Immature natural killer cell (primary cell): ENCODE results near the gene SPAG8. TPM values are rescaled to one million over a fixed set of nuclear protein-coding genes. Genes with fewer than 3 reads are reported as not detected.
A peak's percentile ranks its signal among the peaks of the same experiment; 100 is the strongest.

Source experiments
- DNase-seq, 3 donors: peaks; one replicate each; pipeline ENCODE4 v3.0.0; 2022; ENCODE audit warnings: mixed read lengths in 1 of 3
- H3K27ac Mint-ChIP-seq, 6 donors: one replicate each; pipeline ENCODE4 v1.8.0; 2020; ENCODE audit warnings: mixed read lengths in 6 of 6, mild to moderate bottlenecking in 5 of 6, inconsistent platforms in 4 of 6, moderate library complexity in 3 of 6
- H3K27me3 Mint-ChIP-seq, 3 donors: one replicate each; pipeline ENCODE4 v1.8.0; 2020 to 2021; ENCODE audit warnings: low read depth in 3 of 3, mild to moderate bottlenecking in 3 of 3, mixed read lengths in 3 of 3, moderate library complexity in 3 of 3, inconsistent platforms in 1 of 3
- H3K36me3 Mint-ChIP-seq, 3 donors: one replicate each; pipeline ENCODE4 v1.8.0; 2020; ENCODE audit warnings: mixed read lengths in 3 of 3, inconsistent platforms in 2 of 3, mild to moderate bottlenecking in 2 of 3
- H3K4me1 Mint-ChIP-seq, 2 donors: one replicate each; pipeline ENCODE4 v1.8.0; 2020; ENCODE audit warnings: inconsistent platforms in 2 of 2, mild to moderate bottlenecking in 2 of 2, mixed read lengths in 2 of 2, moderate library complexity in 1 of 2
- H3K4me3 Mint-ChIP-seq, 5 donors: one replicate each; pipeline ENCODE4 v1.8.0; 2020; ENCODE audit warnings: mild to moderate bottlenecking in 5 of 5, mixed read lengths in 5 of 5, inconsistent platforms in 3 of 5, moderate library complexity in 3 of 5
- H3K9me3 Mint-ChIP-seq, 6 donors: one replicate each; pipeline ENCODE4 v1.8.0; 2020; ENCODE audit warnings: mild to moderate bottlenecking in 6 of 6, mixed read lengths in 6 of 6, inconsistent platforms in 4 of 6, moderate library complexity in 3 of 6
- polyA plus RNA-seq, 3 donors: library from polyadenylated mRNA; unstranded; fragments of 300-500 nt; fragmentation: Illumina TruSeq; gene quantifications; one replicate each; pipeline ENCODE4 v1.2.3, GENCODE V29; 2021

The SPAG8 gene
- polyA plus RNA-seq, 3 donors from 2014 or later, result 0.43 to 2.1 TPM; not detected in 1

DNA sequence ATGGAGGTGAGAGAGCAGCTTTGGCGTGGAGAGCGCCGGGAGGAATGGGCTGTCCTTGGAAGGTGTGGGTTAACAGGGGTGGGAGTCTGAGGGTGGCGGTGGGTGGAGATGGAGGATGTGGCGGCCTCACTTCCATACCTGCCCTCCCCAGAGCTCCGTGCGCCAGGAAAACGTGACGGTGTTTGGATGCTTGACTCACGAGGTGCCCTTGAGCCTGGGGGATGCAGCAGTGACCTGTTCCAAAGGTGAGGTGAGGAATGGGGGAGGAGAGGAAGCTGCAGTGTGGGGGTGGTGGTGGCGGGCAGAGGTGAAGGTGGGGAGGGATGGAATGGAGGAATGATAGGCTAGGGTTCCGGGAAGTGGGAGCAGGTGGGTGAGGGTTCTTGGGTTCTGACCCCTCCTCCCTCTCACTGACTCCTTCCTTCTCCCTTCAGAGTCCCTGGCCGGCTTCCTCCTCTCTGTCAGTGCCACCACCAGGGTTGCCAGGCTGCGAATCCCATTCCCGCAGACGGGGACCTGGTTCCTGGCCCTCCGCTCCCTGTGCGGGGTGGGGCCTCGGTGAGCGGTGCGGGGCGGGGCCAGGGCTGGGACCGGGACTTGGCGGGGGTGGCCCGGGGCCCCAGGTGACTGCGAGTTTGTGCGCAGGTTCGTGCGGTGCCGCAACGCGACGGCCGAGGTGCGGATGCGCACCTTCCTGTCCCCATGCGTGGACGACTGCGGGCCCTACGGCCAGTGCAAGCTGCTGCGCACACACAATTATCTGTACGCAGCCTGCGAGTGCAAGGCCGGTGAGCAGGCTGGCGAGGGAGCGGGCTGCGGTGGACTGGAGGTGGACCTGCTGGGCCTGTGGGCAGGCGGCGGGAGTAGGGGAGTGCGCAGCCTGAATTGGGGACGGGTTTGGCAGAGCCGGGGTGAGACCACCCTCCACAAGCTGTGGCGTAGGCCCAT is 34.0 kb upstream of the SPAG8 start:
- DNase-seq, result no peak
- H3K4me3 Mint-ChIP-seq, result no peak overlapping the region
- peaks cover 13 to 15% of the 10 kb centered on the region in 2 donors for H3K4me1 Mint-ChIP-seq

DNA sequence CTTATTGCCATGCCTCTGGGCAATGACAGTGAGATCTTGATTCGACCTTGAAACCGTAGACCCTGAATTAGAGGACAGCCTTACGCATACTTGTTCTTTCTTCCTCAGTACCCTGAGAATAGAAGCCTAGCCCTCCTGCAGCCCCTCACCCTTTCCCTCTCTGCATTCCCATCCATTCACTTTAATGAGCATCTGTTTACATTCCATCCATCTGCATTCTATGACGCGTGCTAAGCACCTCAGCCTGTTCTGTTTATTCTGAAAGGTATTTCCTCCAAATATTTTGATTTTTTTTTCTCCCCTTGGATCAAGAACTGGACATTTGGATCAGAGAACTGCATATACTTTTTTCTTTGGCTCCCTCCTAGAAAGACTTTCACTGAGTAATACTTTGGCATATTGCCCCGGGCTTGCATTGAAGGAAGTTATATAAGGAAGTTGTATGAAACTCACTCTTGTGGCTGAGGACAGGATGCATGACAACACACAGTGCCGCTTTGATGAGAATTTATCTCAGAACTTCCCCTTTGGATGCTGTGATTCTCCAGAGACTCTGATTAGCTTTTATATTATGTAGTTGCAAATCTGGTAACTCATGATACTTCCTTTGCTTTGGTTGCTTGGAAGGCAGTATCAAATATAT is 32.7 kb upstream of the SPAG8 start:
- no peak overlapping the region for H3K4me3 Mint-ChIP-seq
- H3K36me3 Mint-ChIP-seq, result peaks cover 4 to 15% (median 7%) of the 10 kb centered on the region in 3 donors
- no peaks in the 10 kb centered on the region for H3K9me3 Mint-ChIP-seq
- H3K27me3 Mint-ChIP-seq, result peaks cover 0 to 3% (median 1%) of the 10 kb centered on the region in 3 donors
- no peak for DNase-seq
- peak overlapping the region in 1 of 6 donors; percentile 12 for H3K27ac Mint-ChIP-seq
- H3K4me1 Mint-ChIP-seq, result peaks cover 13 to 15% of the 10 kb centered on the region in 2 donors

More for the DNA sequence above, 34.0 kb upstream of the SPAG8 start:
- peaks cover 0 to 3% (median 1%) of the 10 kb centered on the region in 3 donors for H3K27me3 Mint-ChIP-seq
- peaks cover 7 to 15% (median 9%) of the 10 kb centered on the region in 3 donors for H3K36me3 Mint-ChIP-seq
- no peak overlapping the region for H3K27ac Mint-ChIP-seq
- H3K9me3 Mint-ChIP-seq, result no peaks in the 10 kb centered on the region

- Mint-ChIP-seq H3K27ac (no peak overlapping the region), H3K36me3 (peaks cover 0 to 10% (median 5%) of the 10 kb centered on the region in 3 donors), H3K4me3 (no peak overlapping the region), H3K4me1 (peaks cover 13 to 15% of the 10 kb centered on the region in 2 donors), H3K27me3 (peaks cover 0 to 5% (median 1%) of the 10 kb centered on the region in 3 donors), H3K9me3 (no peaks in the 10 kb centered on the region)
- no peak for DNase-seq
These were observed 30.7 kb upstream of the SPAG8 start for GRCh38 chr9:35842795-35843194.

GRCh38 chr9:35842020-35842745 is 30.1 kb upstream of the SPAG8 start:
- H3K9me3 Mint-ChIP-seq, result no peaks in the 10 kb centered on the region

DNA sequence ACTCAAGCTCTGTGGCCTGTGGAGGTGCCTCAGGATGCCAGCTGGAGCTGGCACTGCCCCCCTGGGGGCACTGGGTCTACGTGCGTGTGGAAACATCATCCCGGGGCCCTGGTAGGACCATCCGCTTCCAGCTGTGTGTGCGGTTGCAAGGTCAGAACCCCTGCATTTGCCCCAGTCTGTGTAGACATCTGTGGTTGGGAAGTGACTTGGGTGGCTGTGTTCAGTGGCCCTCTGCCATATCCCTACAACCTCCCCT is 29.5 kb upstream of the SPAG8 start:
- no peak for DNase-seq
- H3K27ac Mint-ChIP-seq, result no peak overlapping the region
- no peaks in the 10 kb centered on the region for H3K36me3 Mint-ChIP-seq
- H3K9me3 Mint-ChIP-seq, result no peaks in the 10 kb centered on the region
- peaks cover 12 to 13% of the 10 kb centered on the region in 2 donors for H3K4me1 Mint-ChIP-seq
- peaks cover 0 to 5% (median 1%) of the 10 kb centered on the region in 3 donors for H3K27me3 Mint-ChIP-seq
- H3K4me3 Mint-ChIP-seq, result no peak overlapping the region

More at GRCh38 chr9:35842020-35842745, 30.1 kb upstream of the SPAG8 start:
- no peak for DNase-seq
- H3K4me1 Mint-ChIP-seq, result peaks cover 13 to 15% of the 10 kb centered on the region in 2 donors
- H3K27me3 Mint-ChIP-seq, result peaks cover 0 to 5% (median 1%) of the 10 kb centered on the region in 3 donors
- H3K36me3 Mint-ChIP-seq, result peaks cover 0 to 4% (median under 1%) of the 10 kb centered on the region in 3 donors
- no peak overlapping the region for H3K4me3 Mint-ChIP-seq
- H3K27ac Mint-ChIP-seq, result no peak overlapping the region

GRCh38 chr9:35840881-35841644 is 29.0 kb upstream of the SPAG8 start:
- H3K4me1 Mint-ChIP-seq, result peaks cover 12 to 13% of the 10 kb centered on the region in 2 donors
- DNase-seq, result no peak
- peaks cover 0 to 5% (median 1%) of the 10 kb centered on the region in 3 donors for H3K27me3 Mint-ChIP-seq
- no peak overlapping the region for H3K4me3 Mint-ChIP-seq
- no peaks in the 10 kb centered on the region for H3K9me3 Mint-ChIP-seq
- H3K27ac Mint-ChIP-seq, result no peak overlapping the region
- H3K36me3 Mint-ChIP-seq, result no peaks in the 10 kb centered on the region

GRCh38 chr9:35839926-35840325 is 27.9 kb upstream of the SPAG8 start:
- no peaks in the 10 kb centered on the region for H3K9me3 Mint-ChIP-seq
- H3K27ac Mint-ChIP-seq, result no peak overlapping the region
- DNase-seq, result no peak
- no peaks in the 10 kb centered on the region for H3K36me3 Mint-ChIP-seq
- H3K4me1 Mint-ChIP-seq, result peaks cover 4 to 6% of the 10 kb centered on the region in 2 donors
- peaks cover 0 to 10% (median 1%) of the 10 kb centered on the region in 3 donors for H3K27me3 Mint-ChIP-seq
- H3K4me3 Mint-ChIP-seq, result no peak overlapping the region

DNA sequence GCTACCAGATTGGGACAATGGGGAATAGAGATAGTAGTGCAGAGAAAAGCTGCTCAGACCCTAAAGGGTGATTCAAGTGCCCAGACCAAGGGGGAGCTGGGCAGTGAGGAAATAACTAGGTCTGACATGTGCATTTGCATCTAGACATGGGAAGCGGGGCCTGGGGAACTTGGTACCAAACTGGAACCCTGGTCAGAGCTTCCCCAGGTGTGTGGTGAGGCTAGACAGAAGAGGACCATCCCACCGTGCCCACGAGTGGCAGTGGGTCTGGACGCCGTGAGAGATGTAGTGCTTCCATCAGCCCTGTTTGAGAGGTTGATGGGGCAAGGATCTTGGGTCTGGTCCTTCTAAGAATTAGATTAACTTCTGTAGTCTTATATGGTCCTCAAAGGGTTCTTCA is 24.5 kb upstream of the SPAG8 start:
- no peak for DNase-seq
- peak overlapping the region in 1 of 6 donors; percentile 6 for H3K27ac Mint-ChIP-seq
- no peak overlapping the region for H3K4me3 Mint-ChIP-seq
- H3K27me3 Mint-ChIP-seq, result peaks cover 0 to 7% (median 3%) of the 10 kb centered on the region in 3 donors
- no peaks in the 10 kb centered on the region for H3K36me3 Mint-ChIP-seq
- no peaks in the 10 kb centered on the region for H3K4me1 Mint-ChIP-seq
- no peaks in the 10 kb centered on the region for H3K9me3 Mint-ChIP-seq

- Mint-ChIP-seq H3K36me3 (no peaks in the 10 kb centered on the region), H3K27me3 (peaks cover 0 to 7% (median 3%) of the 10 kb centered on the region in 3 donors), H3K9me3 (no peaks in the 10 kb centered on the region), H3K27ac (no peak overlapping the region), H3K4me3 (no peak overlapping the region), H3K4me1 (no peaks in the 10 kb centered on the region)
- no peak for DNase-seq
These were observed 23.7 kb upstream of the SPAG8 start for GRCh38 chr9:35835766-35836165.

DNA sequence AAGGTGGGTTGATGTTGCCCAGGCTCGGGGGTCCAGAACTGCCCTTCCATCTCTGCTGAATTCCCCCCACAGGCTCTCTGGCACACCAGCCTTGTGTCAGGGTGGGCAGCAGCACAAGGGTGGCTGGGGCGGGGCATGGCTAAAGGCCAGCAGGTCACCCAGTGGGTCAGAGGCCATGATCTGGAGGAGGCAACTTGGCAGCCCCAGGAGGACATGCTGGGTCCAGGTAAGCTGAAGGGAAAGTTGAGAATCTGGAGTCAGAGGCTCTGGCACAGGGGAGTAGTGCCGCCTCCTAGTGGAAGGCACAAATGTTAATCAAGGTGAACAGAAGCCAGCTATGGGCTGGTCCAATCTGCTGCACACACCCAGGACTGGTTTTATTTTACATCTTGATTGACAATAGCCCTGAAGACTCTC is 23.2 kb upstream of the SPAG8 start:
- Mint-ChIP-seq H3K27ac (no peak overlapping the region), H3K27me3 (peaks cover 0 to 7% (median 3%) of the 10 kb centered on the region in 3 donors)
- no peak for DNase-seq

GRCh38 chr9:35834260-35835215 is 22.5 kb upstream of the SPAG8 start:
- DNase-seq, result no peak
- peaks cover 4 to 9% of the 10 kb centered on the region in 2 donors for H3K4me1 Mint-ChIP-seq
- no peak overlapping the region for H3K27ac Mint-ChIP-seq
- no peaks in the 10 kb centered on the region for H3K9me3 Mint-ChIP-seq
- H3K36me3 Mint-ChIP-seq, result no peaks in the 10 kb centered on the region
- H3K27me3 Mint-ChIP-seq, result peaks cover 0 to 7% (median 3%) of the 10 kb centered on the region in 3 donors
- H3K4me3 Mint-ChIP-seq, result no peak overlapping the region

More for the DNA sequence above, 23.2 kb upstream of the SPAG8 start:
- Mint-ChIP-seq H3K4me1 (peaks cover 0 to 2% of the 10 kb centered on the region in 2 donors), H3K36me3 (no peaks in the 10 kb centered on the region), H3K9me3 (no peaks in the 10 kb centered on the region), H3K4me3 (no peak overlapping the region)

GRCh38 chr9:35832814-35833213 is 20.8 kb upstream of the SPAG8 start:
- Mint-ChIP-seq H3K36me3 (no peaks in the 10 kb centered on the region), H3K4me3 (no peak overlapping the region), H3K27me3 (peaks cover 3 to 8% (median 4%) of the 10 kb centered on the region in 3 donors), H3K27ac (peak overlapping the region in 1 of 6 donors; percentile 38), H3K4me1 (peaks cover 13 to 21% of the 10 kb centered on the region in 2 donors), H3K9me3 (no peaks in the 10 kb centered on the region)
- DNase-seq, result no peak
